ENCODE data around the gene DTX1.

GRCh38 chr12:113106361-113106760, 49.8 kb downstream of the DTX1 start:
- TF ChIP-seq POLR2AphosphoS5 (IDR thresholded peaks at IDR 0.05; ENCODE audit: insufficient read depth, low read depth, low read length) (no peak), MYC (IDR thresholded peaks at IDR 0.05; ENCODE audit: low read depth, low read length) (no peak), POLR2A (IDR thresholded peaks at IDR 0.05; ENCODE audit: low read depth, low read length) (no peak)
